HCT116 (cell line): ENCODE results near the gene TJP1. TPM values are rescaled to one million over a fixed set of nuclear protein-coding genes. Genes with fewer than 3 reads are reported as not detected.

Experiments
- ATAC-seq: fragments of 200-7000 bp; cut with Tn5 transposase; 2 replicates; pipeline ENCODE4 v1.9.1; 2020; ENCODE audit warnings: mild to moderate bottlenecking, moderate library complexity
- BruUV-seq: library from RNA; stranded (reverse); fragments of 400-500 nt; replicated peaks from 2 replicates; lab custom pipeline; 2021; lab: Mats Ljungman, UMichigan
- CTCF ChIA-PET: fragments of 300-600 bp; sonication (Branson Sonifier 250); formaldehyde crosslinking; loops from one replicate; lab custom pipeline; 2021; ENCODE audit warnings: antibody characterized with exemption; lab: Charles Lee
- POLR2A ChIA-PET: fragments of 300-600, 350-600 bp; sonication (Branson Sonifier 250); formaldehyde crosslinking; loops from one replicate; lab custom pipeline; 2021; ENCODE audit warnings: antibody characterized with exemption; lab: Charles Lee
- RAD21 ChIA-PET, 2 experiments: fragments of 300-600 bp; sonication (Branson Sonifier 250); formaldehyde crosslinking; loops; one replicate each; lab custom pipeline; 2023; ENCODE audit warnings: low total read pairs in 2 of 2; ENCODE audit not compliant: uncharacterized antibody in 2 of 2, unreplicated experiment in 2 of 2, low non-redundant PET in 1 of 2; lab: Charles Lee
- DNase-seq: peaks from one replicate; pipeline ENCODE4 v3.0.0-alpha.2; 2010; ENCODE audit warnings: low read depth, low spot score
- H2AFZ ChIP-seq: fragments of 200-600 bp; shearing (Covaris generic), sonication (generic); 2 replicates; pipeline ENCODE4 v1.6.1; 2017; ENCODE audit warnings: low read depth, mixed run types, mixed read lengths, antibody characterized with exemption, low read length; ENCODE audit not compliant: poor library complexity, severe bottlenecking
- H3K27ac ChIP-seq: 2 replicates; pipeline ENCODE4 v1.5.1; 2012; ENCODE audit warnings: low read depth, low read length
- H3K27me3 ChIP-seq: fragments of 200-600 bp; sonication (generic); 2 replicates; pipeline ENCODE4 v1.6.1; 2016; ENCODE audit warnings: mixed run types, low read length, mixed read lengths; ENCODE audit not compliant: insufficient read depth
- H3K36me3 ChIP-seq, 2 experiments: fragments of 200-500 bp in 1 of 2; fragments of 200-600 bp in 1 of 2; sonication (Bioruptor generic) in 1 of 2; sonication (generic) in 1 of 2; 2 replicates each; pipeline versions ENCODE4 v1.5.1 to v1.6.1; 2014 to 2016; ENCODE audit warnings: low read length in 2 of 2, inconsistent platforms in 1 of 2, mixed read lengths in 1 of 2, mixed run types in 1 of 2; ENCODE audit not compliant: insufficient read depth in 2 of 2, control insufficient read depth in 1 of 2
- H3K4me1 ChIP-seq, 2 experiments: fragments of 200-600 bp in 1 of 2; sonication (generic) in 1 of 2; 2 replicates each; pipeline versions ENCODE4 v1.5.1 to v1.6.1; 2012 to 2017; ENCODE audit warnings: low read length in 2 of 2, inconsistent platforms in 1 of 2, mild to moderate bottlenecking in 1 of 2, mixed read lengths in 1 of 2, mixed run types in 1 of 2, moderate library complexity in 1 of 2; ENCODE audit not compliant: insufficient read depth in 2 of 2, control insufficient read depth in 1 of 2
- H3K4me2 ChIP-seq: fragments of 200-600 bp; sonication (generic); 2 replicates; pipeline ENCODE4 v1.6.1; 2017; ENCODE audit warnings: mixed run types, low read length, mixed read lengths
- H3K4me3 ChIP-seq, 2 experiments: fragments of 200-600 bp in 1 of 2; sonication (generic) in 1 of 2; replicated peaks in 1 of 2; 2 replicates each; pipeline ENCODE4 v1.5.1; 2011 to 2016; ENCODE audit warnings: low read length in 2 of 2, control low read depth in 1 of 2, low read depth in 1 of 2, mild to moderate bottlenecking in 1 of 2, mixed read lengths in 1 of 2, mixed run types in 1 of 2
- H3K79me2 ChIP-seq: fragments of 200-600 bp; sonication (generic); 2 replicates; pipeline ENCODE4 v1.6.1; 2017; ENCODE audit warnings: mild to moderate bottlenecking, mixed run types, low read length, moderate library complexity, mixed read lengths; ENCODE audit not compliant: insufficient read depth
- H3K9ac ChIP-seq: fragments of 200-600 bp; sonication (generic); 2 replicates; pipeline ENCODE4 v1.6.1; 2016; ENCODE audit warnings: low read length, mixed read lengths
- H3K9me2 ChIP-seq: fragments of 200-600 bp; sonication (generic), shearing (Covaris generic); 2 replicates; pipeline ENCODE4 v1.6.1; 2017; ENCODE audit warnings: mixed run types, mild to moderate bottlenecking, moderate library complexity; ENCODE audit not compliant: insufficient read depth
- H3K9me3 ChIP-seq, 2 experiments: fragments of 200-500 bp in 1 of 2; fragments of 200-600 bp in 1 of 2; sonication (Bioruptor generic) in 1 of 2; sonication (generic) in 1 of 2; 2 replicates each; pipeline ENCODE4 v1.6.1; 2014 to 2017; ENCODE audit warnings: low read length in 2 of 2, mixed read lengths in 2 of 2, inconsistent platforms in 1 of 2, low read depth in 1 of 2, mild to moderate bottlenecking in 1 of 2, mixed run types in 1 of 2, moderate library complexity in 1 of 2; ENCODE audit not compliant: control insufficient read depth in 1 of 2, insufficient read depth in 1 of 2
- H4K20me1 ChIP-seq: fragments of 200-600 bp; sonication (generic), shearing (Covaris generic); 2 replicates; pipeline ENCODE4 v1.6.1; 2017; ENCODE audit warnings: mixed run types, mild to moderate bottlenecking, moderate library complexity; ENCODE audit not compliant: insufficient read depth
- ATF3 ChIP-seq: IDR thresholded peaks from 2 replicates; pipeline ENCODE4 v1.6.1; 2012
- CBX3 ChIP-seq: IDR thresholded peaks from 2 replicates; pipeline ENCODE4 v1.6.1; 2012; ENCODE audit warnings: low read depth
- CEBPB ChIP-seq: IDR thresholded peaks from 2 replicates; pipeline ENCODE4 v1.6.1; 2012; ENCODE audit warnings: low read depth
- EGR1 ChIP-seq: IDR thresholded peaks from 2 replicates; pipeline ENCODE4 v1.6.1; 2012; ENCODE audit warnings: low read depth
- ELF1 ChIP-seq: IDR thresholded peaks from 2 replicates; pipeline ENCODE4 v1.6.1; 2012; ENCODE audit warnings: low read depth, borderline replicate concordance
- EZH2phosphoT487 ChIP-seq: fragments of 200-600 bp; IDR thresholded peaks from 2 replicates; pipeline ENCODE4 v1.6.1; 2018; ENCODE audit warnings: antibody characterized with exemption, borderline replicate concordance
- FOSL1 ChIP-seq: IDR thresholded peaks from 2 replicates; pipeline ENCODE4 v1.6.1; 2012; ENCODE audit warnings: low read depth
- JUND ChIP-seq: IDR thresholded peaks from 2 replicates; pipeline ENCODE4 v1.6.1; 2012
- POLR2A ChIP-seq: IDR thresholded peaks from 2 replicates; pipeline ENCODE4 v1.7.0; 2011; ENCODE audit warnings: borderline replicate concordance; ENCODE audit not compliant: insufficient read depth, insufficient read length; ENCODE audit errors: extremely low read depth
- POLR2AphosphoS5 ChIP-seq: IDR thresholded peaks from 2 replicates; pipeline ENCODE4 v1.6.1; 2011; ENCODE audit warnings: mild to moderate bottlenecking, low read depth, low read length, moderate library complexity
- SP1 ChIP-seq: IDR thresholded peaks from 2 replicates; pipeline ENCODE4 v1.6.1; 2012; ENCODE audit warnings: low read depth
- SRF ChIP-seq: IDR thresholded peaks from 2 replicates; pipeline ENCODE4 v1.6.1; 2012; ENCODE audit warnings: low read depth
- TCF7L2 ChIP-seq: IDR thresholded peaks from 2 replicates; pipeline ENCODE4 v1.7.0; 2011; ENCODE audit warnings: borderline replicate concordance, inconsistent platforms; ENCODE audit not compliant: insufficient read depth, insufficient read length; ENCODE audit errors: extremely low read depth
- YY1 ChIP-seq: IDR thresholded peaks from 2 replicates; pipeline ENCODE4 v1.6.1; 2011; ENCODE audit warnings: low read length, low read depth, moderate library complexity, mild to moderate bottlenecking; ENCODE audit not compliant: insufficient replicate concordance; ENCODE audit errors: extremely low read depth
- ZBTB33 ChIP-seq: IDR thresholded peaks from 2 replicates; pipeline ENCODE4 v1.6.1; 2011; ENCODE audit warnings: mild to moderate bottlenecking, low read length, moderate library complexity; ENCODE audit not compliant: insufficient replicate concordance; ENCODE audit errors: extremely low read depth
- ZFX ChIP-seq: fragments of 450-650 bp; IDR thresholded peaks from 2 replicates; pipeline ENCODE4 v1.6.1; 2017
- ZNF274 ChIP-seq: fragments of 200-500 bp; sonication (Bioruptor generic); IDR thresholded peaks from 2 replicates; pipeline ENCODE4 v1.6.1; 2014; ENCODE audit warnings: mild to moderate bottlenecking, low read depth, low read length, inconsistent platforms
- intact Hi-C: fragments of 100-400 bp; cut with micrococcal nuclease; formaldehyde crosslinking; loops from 2 replicates; pipeline ENCODE4 v1.10.0; 2022
- total RNA-seq: library from RNA; stranded (reverse); gene quantifications from one replicate; pipeline ENCODE4 v1.2.1, GENCODE V29; 2021; ENCODE audit not compliant: unreplicated experiment
- TF ChIP-seq, protein P1 (sequence below), 3 experiments: fragments of 200-600 bp in 1 of 3; sonication (generic) in 1 of 3; IDR thresholded peaks in 2 of 3; conservative IDR thresholded peaks in 1 of 3; 2 replicates each; pipeline ENCODE4 v1.5.1; 2012 to 2017; ENCODE audit warnings: low read depth in 2 of 3, low read length in 2 of 3, antibody characterized with exemption in 1 of 3, borderline replicate concordance in 1 of 3, control low read depth in 1 of 3, mild to moderate bottlenecking in 1 of 3, mixed read lengths in 1 of 3, mixed run types in 1 of 3, moderate library complexity in 1 of 3; ENCODE audit not compliant: insufficient read depth in 1 of 3

The TJP1 gene
- total RNA-seq, 1 experiment from 2014 or later: 83.6 TPM

GRCh38 chr15:29724026-29724425 lies 98.2 kb downstream of the TJP1 start:
- intact Hi-C loops: no loop called here
- Histone ChIP-seq H3K9ac (no peak overlapping the region), H3K36me3 (peaks cover 49 to 67% of the 10 kb centered on the region in 2 experiments), H3K79me2 (no peaks in the 10 kb centered on the region; the same call in 1 of the 2 replicates), H2AFZ (no peak overlapping the region), H3K4me2 (no peak overlapping the region), H3K27ac (no peak overlapping the region), H3K9me2 (no peaks in the 10 kb centered on the region), H3K27me3 (no peaks in the 10 kb centered on the region), H3K9me3 (peaks cover 6 to 12% of the 10 kb centered on the region in 2 experiments; a peak in 2 of 4 replicates), H3K4me3 (no peak overlapping the region), H4K20me1 (no peaks in the 10 kb centered on the region), H3K4me1 (no peaks in the 10 kb centered on the region)
- CTCF ChIA-PET: no interaction called here
- POLR2A ChIA-PET: no interaction called here
- TF ChIP-seq SRF (no peak), JUND (no peak), FOSL1 (no peak), ZFX (no peak), TCF7L2 (no peak), EZH2phosphoT487 (no peak), EGR1 (no peak), CBX3 (no peak), POLR2AphosphoS5 (no peak), CEBPB (no peak), ATF3 (no peak), ZNF274 (no peak), SP1 (no peak), POLR2A (no peak), YY1 (no peak), ZBTB33 (no peak), ELF1 (no peak)
- TF ChIP-seq, protein P1, sequence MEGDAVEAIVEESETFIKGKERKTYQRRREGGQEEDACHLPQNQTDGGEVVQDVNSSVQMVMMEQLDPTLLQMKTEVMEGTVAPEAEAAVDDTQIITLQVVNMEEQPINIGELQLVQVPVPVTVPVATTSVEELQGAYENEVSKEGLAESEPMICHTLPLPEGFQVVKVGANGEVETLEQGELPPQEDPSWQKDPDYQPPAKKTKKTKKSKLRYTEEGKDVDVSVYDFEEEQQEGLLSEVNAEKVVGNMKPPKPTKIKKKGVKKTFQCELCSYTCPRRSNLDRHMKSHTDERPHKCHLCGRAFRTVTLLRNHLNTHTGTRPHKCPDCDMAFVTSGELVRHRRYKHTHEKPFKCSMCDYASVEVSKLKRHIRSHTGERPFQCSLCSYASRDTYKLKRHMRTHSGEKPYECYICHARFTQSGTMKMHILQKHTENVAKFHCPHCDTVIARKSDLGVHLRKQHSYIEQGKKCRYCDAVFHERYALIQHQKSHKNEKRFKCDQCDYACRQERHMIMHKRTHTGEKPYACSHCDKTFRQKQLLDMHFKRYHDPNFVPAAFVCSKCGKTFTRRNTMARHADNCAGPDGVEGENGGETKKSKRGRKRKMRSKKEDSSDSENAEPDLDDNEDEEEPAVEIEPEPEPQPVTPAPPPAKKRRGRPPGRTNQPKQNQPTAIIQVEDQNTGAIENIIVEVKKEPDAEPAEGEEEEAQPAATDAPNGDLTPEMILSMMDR (IDR thresholded peaks at IDR 0.05 in 2 of 3, conservative IDR thresholded peaks at IDR 0.05 in 1 of 3; ENCODE audit: borderline replicate concordance in 1 of 3, insufficient read depth in 1 of 3, low read depth in 2 of 3, low read length in 2 of 3): no peak
- no peak for ATAC-seq
- DNase-seq: no peak
- RAD21 ChIA-PET: no interaction called here
- BruUV-seq: no TSS peak
